ENCODE data around the gene RASA3. TPM values are rescaled to one million over a fixed set of nuclear protein-coding genes. Genes with fewer than 3 reads are reported as not detected.

RASA3 gene
- polyA plus RNA-seq, 1 donor = 23.6 TPM

DNA sequence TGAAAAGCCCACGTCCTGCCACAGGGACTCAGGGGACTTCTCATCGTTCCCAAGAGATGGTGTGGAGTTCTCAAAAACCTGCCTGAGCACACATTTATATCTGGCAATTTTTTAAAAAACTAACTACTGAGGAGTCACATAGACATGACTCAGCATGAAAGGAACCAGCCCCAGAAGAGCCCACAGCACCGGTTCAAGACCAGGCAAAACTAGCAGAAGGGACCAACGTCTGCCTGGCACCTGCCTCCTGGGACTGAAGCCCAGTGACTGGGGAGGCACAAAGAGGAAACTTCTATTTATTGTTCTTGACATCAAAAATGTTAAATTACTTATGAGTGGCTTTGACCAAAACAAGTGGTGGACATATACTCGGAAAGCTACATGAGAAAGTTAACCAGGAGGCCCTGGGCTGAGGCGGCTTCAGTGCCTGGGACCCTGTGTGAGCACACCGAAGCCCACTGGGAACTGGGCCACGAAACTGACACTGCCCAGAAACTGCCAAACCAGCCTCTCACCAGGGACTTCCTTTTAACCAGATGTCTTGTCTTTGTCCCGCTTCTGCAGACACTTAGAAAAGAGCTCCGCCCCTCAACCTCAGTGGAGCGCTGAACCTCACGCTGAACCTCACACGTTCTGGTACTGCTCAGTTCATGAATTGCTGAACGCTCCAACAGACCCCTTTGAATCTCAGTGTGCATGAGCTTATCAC is 184.2 kb downstream of the RASA3 start:
- DNase-seq = no peak

GRCh38 chr13:113947311-113948033 is 185.0 kb downstream of the RASA3 start:
- DNase-seq = peak; percentile 66

DNA sequence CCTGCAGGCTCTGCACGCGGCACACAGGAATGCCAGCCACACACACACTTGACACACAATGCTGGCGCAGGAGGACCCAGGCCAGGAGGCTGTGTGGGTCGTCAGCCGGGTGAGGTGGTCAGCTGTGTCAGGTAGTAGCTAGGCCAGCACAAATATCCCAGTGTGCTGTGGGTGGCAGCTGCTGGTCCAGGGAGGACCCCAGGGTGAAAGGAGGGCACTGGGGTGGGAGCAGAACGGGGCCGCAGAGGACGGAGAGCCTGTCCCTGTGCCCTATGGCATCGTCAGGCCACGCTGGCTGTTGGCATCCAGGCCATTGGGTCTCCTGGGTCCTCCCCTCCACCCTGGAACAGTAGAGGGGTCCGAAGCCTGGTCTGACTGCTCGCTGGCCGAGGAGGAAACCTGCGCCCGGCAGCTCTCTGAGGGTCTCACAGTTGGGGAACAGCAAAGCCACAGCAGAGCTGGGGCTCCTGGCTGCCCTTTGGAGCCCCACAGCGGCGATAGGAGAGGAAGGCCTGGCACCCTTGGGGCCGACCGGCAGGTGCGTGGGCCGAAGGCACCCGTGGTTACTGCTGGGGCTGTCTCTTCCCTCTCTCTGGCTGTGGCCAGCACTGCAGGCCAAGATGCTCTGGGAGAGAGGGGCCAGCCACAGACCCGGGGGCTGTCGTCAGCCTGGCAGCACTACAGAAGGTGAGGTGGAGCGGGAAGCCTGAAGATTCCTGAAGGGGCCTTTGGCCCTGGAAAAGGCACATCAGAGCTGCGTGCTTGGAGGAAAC is 185.8 kb downstream of the RASA3 start:
- no peak for DNase-seq

DNA sequence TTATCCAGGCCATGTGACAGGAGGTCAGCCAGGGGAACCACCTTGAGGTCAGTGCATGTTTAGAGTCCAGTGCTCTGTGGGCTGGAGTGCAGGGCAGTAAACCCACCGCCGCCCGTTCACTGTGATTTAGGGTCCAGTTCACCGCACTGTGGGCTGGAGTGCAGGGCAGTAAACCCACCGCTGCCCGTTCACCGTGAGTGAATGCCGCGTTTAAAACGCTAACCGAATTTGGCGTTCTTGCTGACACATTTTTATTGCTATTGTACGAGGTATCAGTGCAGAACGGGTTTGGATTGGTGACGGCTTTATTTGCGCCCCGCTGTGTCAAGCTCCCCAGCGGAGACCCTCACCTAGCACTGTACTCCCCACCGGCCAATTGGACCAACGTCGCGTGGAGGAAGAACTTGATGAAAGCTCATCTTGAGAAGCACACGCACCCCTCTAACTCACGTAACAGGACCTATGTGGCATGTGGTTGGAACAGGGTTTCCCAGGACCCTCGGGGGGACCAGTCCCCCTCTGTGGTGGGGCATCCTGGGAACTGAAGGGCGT is 186.5 kb downstream of the RASA3 start:
- DNase-seq = no peak

DNA sequence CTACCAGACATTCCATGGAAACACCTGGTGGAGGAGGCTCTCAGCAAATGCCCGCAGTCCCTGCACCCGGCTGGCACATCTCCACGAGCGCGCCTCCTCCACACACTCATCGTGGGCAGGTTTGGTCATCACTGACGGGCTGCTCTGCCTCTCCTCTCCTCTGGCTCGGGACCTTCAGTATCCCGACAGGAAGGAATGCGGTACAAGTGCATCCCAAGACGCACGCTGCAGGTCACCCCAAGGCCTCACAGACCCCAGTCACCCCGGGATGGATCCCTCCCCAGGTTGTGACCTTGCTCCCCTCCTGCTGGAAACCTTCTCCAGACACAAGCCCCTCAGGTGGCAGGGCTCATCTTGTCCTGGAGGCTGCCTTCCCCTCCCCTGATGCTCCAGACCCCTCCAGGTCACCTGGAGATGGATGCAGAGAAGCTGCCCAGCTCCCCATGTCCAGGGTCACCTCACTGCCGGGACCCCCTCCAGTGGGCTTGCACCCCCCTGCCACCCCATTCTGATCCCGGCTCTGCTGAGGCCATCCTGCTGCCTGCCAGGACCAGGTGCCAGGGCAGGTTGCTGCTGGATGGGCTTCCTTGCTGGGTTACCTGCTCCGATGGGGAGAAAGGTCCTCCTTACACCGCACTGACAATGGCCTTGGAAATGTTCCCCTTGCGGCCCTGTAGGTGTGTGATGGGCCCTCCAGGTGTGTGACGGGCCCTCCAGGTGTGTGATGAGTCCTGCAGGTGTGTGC is 188.4 kb downstream of the RASA3 start:
- DNase-seq = no peak

GRCh38 chr13:113942591-113943103 is 189.8 kb downstream of the RASA3 start:
- no peak for DNase-seq

DNA sequence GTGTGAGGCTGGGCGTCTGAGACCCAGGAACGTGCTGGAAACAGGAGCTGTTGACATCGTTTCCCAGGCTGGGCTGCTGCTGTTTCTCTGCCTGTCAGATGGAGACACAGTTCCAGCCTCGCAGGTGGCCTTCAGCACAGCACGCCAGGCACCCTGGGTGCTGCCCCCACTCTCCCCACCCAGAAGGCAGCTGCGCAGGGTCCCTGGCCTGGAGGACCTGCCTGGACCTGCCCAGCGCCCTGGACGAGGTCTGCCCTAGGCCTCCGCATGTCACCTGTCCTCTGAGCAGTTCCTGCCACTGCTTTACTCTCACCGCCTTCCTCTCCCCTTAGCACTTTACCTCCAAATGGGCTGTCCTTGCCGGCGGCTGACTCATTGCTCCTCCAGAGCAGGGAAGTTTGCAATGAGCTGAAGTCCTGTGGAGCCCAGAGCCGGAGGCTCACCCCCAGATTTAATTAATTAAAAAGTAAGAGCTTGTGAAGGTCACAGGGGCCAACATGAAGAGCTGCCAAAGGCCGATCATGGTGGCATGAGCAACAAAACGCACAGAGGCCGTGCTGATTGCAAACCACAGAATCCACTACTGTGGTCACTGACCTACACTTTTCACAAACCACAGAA is 190.7 kb downstream of the RASA3 start:
- DNase-seq = no peak

DNA sequence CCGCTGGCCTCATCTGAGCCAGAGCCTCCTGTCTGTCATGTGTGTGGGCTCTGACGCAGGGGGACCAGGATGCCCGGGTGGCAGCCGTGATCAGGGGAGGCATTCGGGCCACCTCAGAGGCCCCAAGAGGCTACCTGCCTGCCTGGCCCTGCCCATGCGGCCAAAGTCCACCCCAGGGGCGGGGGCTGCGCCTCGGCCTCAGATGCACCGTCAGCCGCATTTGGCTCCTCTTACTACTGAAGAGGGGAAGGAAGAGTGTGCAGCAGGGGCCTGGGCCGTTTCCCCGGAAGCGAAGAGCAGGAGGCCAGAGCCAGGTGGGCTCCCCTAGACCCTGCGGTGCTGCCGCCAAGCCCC is 192.5 kb downstream of the RASA3 start:
- no peak for DNase-seq

DNA sequence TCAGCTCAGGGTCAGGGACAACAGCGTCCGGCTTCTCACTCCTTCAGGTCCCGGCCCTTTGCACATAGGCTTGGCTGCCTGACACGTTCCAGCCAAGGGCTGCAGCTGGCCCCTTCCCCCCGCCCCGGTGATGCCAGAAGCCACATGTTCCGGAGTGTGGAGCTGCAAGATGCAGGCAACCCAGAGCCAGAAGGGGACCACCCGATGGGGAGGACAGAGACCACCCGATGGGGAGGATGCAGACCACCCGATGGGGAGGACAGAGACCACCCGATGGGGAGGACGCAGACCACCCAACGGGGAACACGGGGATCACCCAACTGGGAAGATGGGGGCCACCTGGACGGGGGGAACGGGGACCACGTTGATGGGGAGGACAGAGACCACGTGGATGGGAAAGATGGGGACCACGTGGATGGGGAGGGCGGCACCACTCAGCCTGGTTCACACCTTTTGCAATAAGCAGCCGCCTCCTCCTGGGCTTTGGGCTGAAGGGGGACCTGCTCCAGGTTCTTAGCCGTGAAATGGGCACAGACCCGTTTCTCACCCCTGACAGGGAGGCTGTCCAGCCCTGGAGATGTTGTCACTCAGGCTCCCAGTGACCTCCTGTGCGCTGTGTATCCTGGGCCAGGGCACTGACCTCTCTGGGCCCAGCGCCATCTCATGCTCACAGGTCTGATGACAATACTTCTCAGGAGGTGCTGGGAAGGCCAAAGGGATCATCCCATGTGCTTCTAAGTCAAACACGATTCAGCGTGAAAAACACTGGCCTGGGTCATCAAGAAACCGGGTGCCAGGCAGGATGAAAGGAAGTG is 193.1 kb downstream of the RASA3 start:
- no peak for DNase-seq

DNA sequence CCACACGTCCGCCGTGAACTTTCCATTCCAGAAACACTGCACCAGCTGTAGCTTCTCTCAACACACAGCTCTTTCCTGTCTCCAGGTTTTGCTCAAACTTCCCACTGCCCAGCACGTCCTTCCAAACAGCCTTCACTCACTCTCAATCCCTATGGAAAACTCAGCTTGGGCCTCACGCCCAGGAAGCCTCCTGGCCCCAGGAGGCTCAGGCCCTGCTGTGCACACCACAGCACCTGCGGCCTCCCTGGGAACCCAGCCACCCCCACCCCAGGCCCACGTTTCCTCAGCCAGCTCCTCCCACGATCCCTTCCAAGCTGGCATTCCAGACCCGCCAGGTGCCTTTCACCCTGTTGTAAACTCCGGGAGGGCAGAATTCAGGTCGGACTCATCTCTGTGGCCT is 193.7 kb downstream of the RASA3 start:
- DNase-seq = no peak

- DNase-seq = no peak
Observed at GRCh38 chr13:113938246-113938645, 194.2 kb downstream of the RASA3 start.

GRCh38 chr13:113937527-113938180 is 194.8 kb downstream of the RASA3 start:
- DNase-seq = no peak

DNA sequence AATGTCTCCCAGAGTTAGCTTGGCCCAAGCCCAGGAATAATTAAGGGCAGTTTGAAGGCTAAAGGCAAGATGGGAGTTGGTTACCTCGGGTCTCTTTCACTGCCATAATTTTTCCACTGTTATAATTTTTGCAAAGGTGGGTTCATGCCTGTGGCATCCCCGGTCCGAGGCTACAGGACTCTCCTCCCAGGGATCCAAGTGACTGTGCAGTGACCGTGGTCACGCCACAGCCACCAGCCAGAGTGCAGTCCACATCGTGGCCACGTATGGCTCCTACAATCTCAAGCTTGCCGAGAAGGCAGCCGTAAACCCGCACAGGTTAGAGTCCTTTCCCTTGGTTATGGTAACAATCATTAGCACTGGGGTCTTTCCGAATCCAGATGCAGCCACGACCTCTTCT is 195.3 kb downstream of the RASA3 start:
- DNase-seq = no peak

- no peak for DNase-seq
Observed at GRCh38 chr13:113936166-113936965, 196.1 kb downstream of the RASA3 start.

DNA sequence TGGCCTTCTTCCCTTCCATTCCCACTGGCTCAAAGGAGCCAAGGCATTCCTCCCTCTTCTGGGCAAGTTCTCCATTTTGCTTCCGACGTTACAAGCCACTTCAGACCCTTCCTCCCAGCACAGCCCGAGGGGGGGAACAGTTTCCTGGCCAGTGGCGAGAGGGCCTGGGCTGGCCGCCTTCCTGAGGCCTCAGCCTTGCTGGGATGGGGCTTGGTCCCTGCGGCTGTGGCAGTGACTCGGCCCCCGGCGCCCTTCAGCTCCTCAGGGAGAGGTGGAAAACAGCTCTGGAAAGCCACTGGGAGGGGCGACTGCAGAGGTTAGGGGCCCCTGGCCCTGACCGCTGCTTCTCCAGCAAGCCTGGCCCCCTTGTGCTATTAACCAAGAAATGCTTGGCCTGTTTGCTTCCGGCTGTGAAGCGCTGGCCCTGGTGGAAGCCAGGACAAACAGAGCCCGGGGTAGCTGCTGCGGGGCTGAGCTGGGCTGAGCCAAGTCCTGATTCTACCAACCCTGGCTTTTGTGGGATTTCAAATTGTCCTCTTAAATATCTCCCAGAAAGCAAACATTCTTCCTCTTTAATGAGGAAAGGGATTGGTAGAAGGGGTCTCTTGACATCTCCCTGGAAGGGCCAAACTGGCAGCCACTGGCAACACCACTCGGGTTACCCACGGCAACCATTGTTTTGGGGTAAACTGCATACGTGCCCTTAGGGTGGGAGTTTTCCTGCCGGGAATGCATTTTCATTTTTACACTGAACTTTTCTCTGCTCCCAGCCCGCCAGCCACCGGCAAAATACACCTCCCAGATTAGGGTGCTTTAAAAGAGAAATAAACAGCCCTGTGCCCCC is 197.2 kb downstream of the RASA3 start:
- DNase-seq = no peak

GRCh38 chr13:113934576-113934975 is 197.8 kb downstream of the RASA3 start:
- no peak for DNase-seq

- DNase-seq = no peak
Observed at GRCh38 chr13:113933901-113934300, 198.5 kb downstream of the RASA3 start.

- DNase-seq = no peak
Observed at GRCh38 chr13:113931841-113932459, 200.5 kb downstream of the RASA3 start.
